HEK293 (cell line): ENCODE measurements around the gene LRIG3.

ENCODE experiments used
- CTCF ChIA-PET: fragments of 350-600 bp; formaldehyde crosslinking; extraction: SDS; loops from one replicate; lab custom pipeline; 2021; ENCODE audit warnings: antibody characterized with exemption; lab: Yijun Ruan, JAX
- POLR2A ChIA-PET: fragments of 300-600 bp; formaldehyde crosslinking; extraction: SDS; loops from one replicate; lab custom pipeline; 2020; ENCODE audit warnings: antibody characterized with exemption, inconsistent platforms; lab: Yijun Ruan, JAX
- H3K27ac ChIP-seq: fragments of 200-500 bp; sonication (Bioruptor generic); 2 replicates; pipeline ENCODE4 v1.5.1; 2014; ENCODE audit warnings: low read depth, low read length, control low read depth, inconsistent platforms; ENCODE audit errors: extremely low read depth
- H3K36me3 ChIP-seq, 2 experiments: fragments of 200-500 bp in 1 of 2; sonication (Bioruptor generic) in 1 of 2; 1 replicate in 1 of 2; 2 replicates in 1 of 2; pipeline ENCODE4 v1.5.1; 2014 to 2017; ENCODE audit warnings: inconsistent platforms in 2 of 2, low read length in 2 of 2; ENCODE audit not compliant: control insufficient read depth in 2 of 2, insufficient read depth in 1 of 2
- H3K4me1 ChIP-seq: fragments of 200-500 bp; sonication (Bioruptor generic); 2 replicates; pipeline ENCODE4 v1.5.1; 2014; ENCODE audit warnings: mild to moderate bottlenecking, low read length, inconsistent platforms; ENCODE audit not compliant: control insufficient read depth, insufficient read depth
- H3K4me3 ChIP-seq: 2 replicates; pipeline ENCODE4 v1.5.1; 2011; ENCODE audit warnings: low read depth, mild to moderate bottlenecking, control low read depth, low read length, moderate library complexity
- H3K9me3 ChIP-seq: fragments of 200-500 bp; sonication (Bioruptor generic); 2 replicates; pipeline ENCODE4 v1.5.1; 2014; ENCODE audit warnings: low read depth, low read length, inconsistent platforms; ENCODE audit not compliant: control insufficient read depth, insufficient read depth
- GLIS1 ChIP-seq: fragments of 450-650 bp; formaldehyde crosslinking; IDR thresholded peaks from 2 replicates; pipeline ENCODE4 v1.5.1; 2016; ENCODE audit warnings: missing biosample characterization, missing genetic modification characterization
- KLF10 ChIP-seq: fragments of 450-650 bp; IDR thresholded peaks from 2 replicates; pipeline ENCODE4 v1.5.1; 2018; ENCODE audit warnings: missing biosample characterization, mild to moderate bottlenecking, missing genetic modification characterization
- PRDM10 ChIP-seq: fragments of 450-650 bp; formaldehyde crosslinking; IDR thresholded peaks from 2 replicates; pipeline ENCODE4 v1.5.1; 2016; ENCODE audit warnings: missing biosample characterization, missing genetic modification characterization
- PRDM6 ChIP-seq: fragments of 450-650 bp; formaldehyde crosslinking; IDR thresholded peaks from 2 replicates; pipeline ENCODE4 v1.5.1; 2017; ENCODE audit warnings: missing biosample characterization, missing genetic modification characterization
- ZBTB1 ChIP-seq: fragments of 450-650 bp; formaldehyde crosslinking; IDR thresholded peaks from 2 replicates; pipeline ENCODE4 v1.5.1; 2016; ENCODE audit warnings: missing biosample characterization, missing genetic modification characterization
- ZBTB44 ChIP-seq: fragments of 450-650 bp; IDR thresholded peaks from 2 replicates; pipeline ENCODE4 v1.5.1; 2018; ENCODE audit warnings: missing biosample characterization, mild to moderate bottlenecking, missing genetic modification characterization
- ZBTB7A ChIP-seq: fragments of 450-650 bp; formaldehyde crosslinking; IDR thresholded peaks from 2 replicates; pipeline ENCODE4 v1.5.1; 2016; ENCODE audit warnings: low read depth, missing biosample characterization, missing genetic modification characterization
- ZNF280C ChIP-seq: fragments of 450-650 bp; formaldehyde crosslinking; IDR thresholded peaks from 2 replicates; pipeline ENCODE4 v1.5.1; 2016; ENCODE audit warnings: missing biosample characterization, missing genetic modification characterization
- ZNF449 ChIP-seq: fragments of 450-650 bp; formaldehyde crosslinking; IDR thresholded peaks from 2 replicates; pipeline ENCODE4 v1.5.1; 2017; ENCODE audit warnings: missing biosample characterization, mild to moderate bottlenecking, missing genetic modification characterization, moderate library complexity
- ZNF521 ChIP-seq: fragments of 450-650 bp; formaldehyde crosslinking; IDR thresholded peaks from 2 replicates; pipeline ENCODE4 v1.5.1; 2017; ENCODE audit warnings: missing biosample characterization, mild to moderate bottlenecking, missing genetic modification characterization
- ZNF785 ChIP-seq: fragments of 450-650 bp; formaldehyde crosslinking; IDR thresholded peaks from 2 replicates; pipeline ENCODE4 v1.5.1; 2016; ENCODE audit warnings: missing biosample characterization, missing genetic modification characterization

LRIG3 gene

GRCh38 chr12:58954002-58954401, 33.7 kb upstream of the LRIG3 start:
- no peak overlapping the region for H3K4me3 ChIP-seq
- ChIA-PET CTCF (interaction anchor here (0.6 to 0.9 kb wide), 2 partner anchors 22 to 90 kb away, joined by 3 to 4 read pairs; no protein-coding TSS in a partner anchor), POLR2A (interaction anchor here (1.1 kb wide), 1 partner anchor 35 kb away, joined by 3 read pairs; no protein-coding TSS in a partner anchor)
- no peak for TF ChIP-seq ZNF785 (tag by site-specific recombination)
- TF ChIP-seq KLF10 = 0 out of 2 replicates have a peak, but pooled peaks have one; percentile 24
- TF ChIP-seq ZBTB44 = peak; percentile 70
- TF ChIP-seq PRDM6 (tag by site-specific recombination) = peak; percentile 76
- TF ChIP-seq ZNF280C (tag by site-specific recombination) = no peak
- no peak for TF ChIP-seq ZBTB7A (tag by site-specific recombination)
- peak; percentile 22; the same call in 1 of the 2 replicates for TF ChIP-seq ZNF449 (tag by site-specific recombination)
- peak; percentile 27; the same call in 1 of the 2 replicates for TF ChIP-seq GLIS1 (tag by site-specific recombination)
- TF ChIP-seq PRDM10 (tag by site-specific recombination) = peak; percentile 75
- no peaks in the 10 kb centered on the region; the same call in 1 of the 2 replicates for H3K9me3 ChIP-seq
- H3K27ac ChIP-seq = no peak overlapping the region
- H3K36me3 ChIP-seq = no peaks in the 10 kb centered on the region
- peaks cover 10% of the 10 kb centered on the region for H3K4me1 ChIP-seq

- ChIA-PET POLR2A (no interaction called here), CTCF (interaction anchor here (1.5 kb wide), 1 partner anchor 136 kb away, joined by 3 read pairs; no protein-coding TSS in a partner anchor)
- Histone ChIP-seq H3K36me3 (no peaks in the 10 kb centered on the region), H3K9me3 (no peaks in the 10 kb centered on the region; the same call in 1 of the 2 replicates), H3K27ac (no peak overlapping the region), H3K4me3 (no peak overlapping the region), H3K4me1 (peaks cover 10% of the 10 kb centered on the region)
- TF ChIP-seq ZNF521 (tag by site-specific recombination) = no peak
- TF ChIP-seq ZBTB1 (tag by site-specific recombination) = no peak
Observed at GRCh38 chr12:58950739-58951100, 30.4 kb upstream of the LRIG3 start.
